HFFc6 (cell line): ENCODE results near the gene HIGD2B. TPM values are rescaled to one million over a fixed set of nuclear protein-coding genes. Genes with fewer than 3 reads are reported as not detected.
A peak's percentile ranks its signal among the peaks of the same experiment; 100 is the strongest.

Source experiments
- DNase-seq: peaks from one replicate; pipeline ENCODE4 v3.0.0-alpha.2; 2018
- H3K27ac Mint-ChIP-seq: 2 replicates; pipeline ENCODE4 v1.8.0; 2020; ENCODE audit warnings: mild to moderate bottlenecking, mixed read lengths
- H3K27me3 Mint-ChIP-seq: 2 replicates; pipeline ENCODE4 v1.8.0; 2021; ENCODE audit warnings: mild to moderate bottlenecking, moderate library complexity, mixed read lengths; ENCODE audit not compliant: insufficient read depth
- H3K36me3 Mint-ChIP-seq: 2 replicates; pipeline ENCODE4 v1.8.0; 2021; ENCODE audit warnings: low read depth, mixed read lengths
- H3K4me1 Mint-ChIP-seq: 2 replicates; pipeline ENCODE4 v1.8.0; 2020; ENCODE audit warnings: low read depth, mixed read lengths
- H3K4me3 Mint-ChIP-seq: 2 replicates; pipeline ENCODE4 v1.8.0; 2020; ENCODE audit warnings: mild to moderate bottlenecking, moderate library complexity, mixed read lengths
- H3K9me3 Mint-ChIP-seq: 2 replicates; pipeline ENCODE4 v1.8.0; 2020; ENCODE audit warnings: mild to moderate bottlenecking, mixed read lengths
- CTCF ChIP-seq: fragments of 200-600 bp; sonication (generic); IDR thresholded peaks from 2 replicates; pipeline ENCODE4 v1.5.0; 2021; ENCODE audit warnings: antibody characterized with exemption, mild to moderate bottlenecking
- total RNA-seq, 6 experiments: library from RNA; stranded (reverse); fragmentation: NEBNext Ultra II Directional; extraction: Animal tissue kit (Norgen Biotek cat#: 25700); gene quantifications; 2 replicates in 1 of 6; 3 replicates in 5 of 6; pipeline ENCODE4 v1.2.3, GENCODE V29; 2021

Gene HIGD2B
- total RNA-seq, 6 experiments from 2014 or later = not detected

GRCh38 chr15:72688697-72689096 lies 2.7 kb upstream of the HIGD2B start:
- no peak for DNase-seq

DNA sequence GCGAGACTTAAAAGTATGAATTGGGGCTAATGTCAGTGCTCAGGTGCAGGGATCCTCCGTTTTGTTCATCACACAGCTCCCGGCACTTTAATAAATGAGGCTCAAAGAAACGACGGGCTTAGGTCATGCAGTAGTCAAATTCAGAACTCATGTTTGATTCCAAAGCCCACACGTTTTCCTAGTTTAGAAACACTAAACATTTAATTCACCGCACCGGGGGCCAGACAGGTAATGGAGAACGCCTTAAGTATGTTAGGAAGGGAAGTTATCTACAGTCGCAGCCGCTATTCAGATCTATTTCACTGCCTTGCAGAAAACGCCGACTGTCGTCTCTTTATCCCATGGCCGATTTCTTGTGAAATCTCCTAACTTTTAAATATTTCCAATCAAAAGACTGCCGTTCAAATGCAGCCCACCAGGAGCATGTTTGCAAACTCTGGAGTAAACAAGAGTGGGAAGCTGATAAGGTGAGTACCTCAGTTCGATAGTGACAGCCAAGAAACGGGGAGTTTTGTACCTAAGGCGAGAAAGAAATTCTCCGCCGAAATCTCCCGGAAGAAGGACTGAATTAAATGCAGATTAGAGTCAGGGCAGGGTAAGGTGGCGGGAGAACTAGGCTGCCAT lies 569 bp downstream of the HIGD2B start:
- no peaks in the 10 kb centered on the region for H3K9me3 Mint-ChIP-seq
- no peak for DNase-seq
- H3K27me3 Mint-ChIP-seq = peaks cover 1% of the 10 kb centered on the region
- peaks cover 9% of the 10 kb centered on the region for H3K4me1 Mint-ChIP-seq
- H3K4me3 Mint-ChIP-seq = peak overlapping the region; percentile 91
- peak overlapping the region; percentile 91 for H3K27ac Mint-ChIP-seq
- no peaks in the 10 kb centered on the region for H3K36me3 Mint-ChIP-seq
- peak; percentile 28; the same call in 1 of the 2 replicates for TF ChIP-seq CTCF

More at GRCh38 chr15:72688697-72689096, 2.7 kb upstream of the HIGD2B start:
- H3K36me3 Mint-ChIP-seq = no peaks in the 10 kb centered on the region
- peaks cover 9% of the 10 kb centered on the region for H3K4me1 Mint-ChIP-seq
- TF ChIP-seq CTCF = no peak
- H3K27me3 Mint-ChIP-seq = no peaks in the 10 kb centered on the region; the same call in 1 of the 2 replicates
- no peak overlapping the region for H3K4me3 Mint-ChIP-seq
- H3K9me3 Mint-ChIP-seq = no peaks in the 10 kb centered on the region
- H3K27ac Mint-ChIP-seq = no peak overlapping the region

GRCh38 chr15:72682772-72683171 lies 3.2 kb downstream of the HIGD2B start:
- Mint-ChIP-seq H3K27me3 (peaks cover 21% of the 10 kb centered on the region), H3K4me3 (no peak overlapping the region), H3K27ac (no peak overlapping the region), H3K4me1 (peaks cover 9% of the 10 kb centered on the region), H3K9me3 (no peaks in the 10 kb centered on the region), H3K36me3 (no peaks in the 10 kb centered on the region)
- no peak for DNase-seq
- no peak for TF ChIP-seq CTCF

DNA sequence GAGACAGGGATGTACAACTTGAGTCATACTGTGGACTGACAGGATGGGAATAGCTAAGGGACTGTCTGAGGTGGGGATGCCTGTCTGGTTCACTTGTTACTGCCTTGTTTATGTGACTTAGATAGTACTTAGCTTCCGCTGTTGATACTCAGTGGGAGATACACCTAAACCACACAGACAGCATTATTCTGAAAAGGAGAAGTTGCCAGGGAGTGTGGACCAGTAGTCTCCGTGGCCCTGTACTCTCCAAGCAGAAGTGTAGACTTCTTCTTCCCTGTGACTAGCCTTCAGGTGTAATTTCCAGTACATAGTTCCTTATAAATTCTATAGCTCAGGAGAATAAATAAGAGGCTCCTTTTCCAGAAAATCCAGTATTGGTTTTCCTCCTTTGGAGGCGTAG lies 5.1 kb downstream of the HIGD2B start:
- Mint-ChIP-seq H3K27me3 (peaks cover 21% of the 10 kb centered on the region), H3K9me3 (no peaks in the 10 kb centered on the region), H3K27ac (no peak overlapping the region), H3K4me1 (peaks cover 9% of the 10 kb centered on the region), H3K36me3 (no peaks in the 10 kb centered on the region), H3K4me3 (no peak overlapping the region)
- TF ChIP-seq CTCF = no peak
- no peak for DNase-seq

- no peaks in the 10 kb centered on the region for H3K4me1 Mint-ChIP-seq
- no peaks in the 10 kb centered on the region for H3K36me3 Mint-ChIP-seq
- TF ChIP-seq CTCF = no peak
- peaks cover 40% of the 10 kb centered on the region for H3K27me3 Mint-ChIP-seq
- H3K4me3 Mint-ChIP-seq = no peak overlapping the region
- no peak overlapping the region for H3K27ac Mint-ChIP-seq
- no peak for DNase-seq
- H3K9me3 Mint-ChIP-seq = no peaks in the 10 kb centered on the region
Measured at GRCh38 chr15:72676838-72677237, 9.1 kb downstream of the HIGD2B start.
